Nephron progenitor cell (in vitro differentiated cells): Measurements from ENCODE around the gene APEX1.

Experiments
- DNase-seq: peaks from one replicate; pipeline ENCODE4 v3.0.0; 2021
- H3K27ac Mint-ChIP-seq: 2 replicates; pipeline ENCODE4 v1.8.0; 2021; ENCODE audit warnings: mild to moderate bottlenecking, moderate library complexity, mixed read lengths
- H3K27me3 Mint-ChIP-seq: 2 replicates; pipeline ENCODE4 v1.8.0; 2021; ENCODE audit warnings: mild to moderate bottlenecking, low read depth, mixed read lengths; ENCODE audit not compliant: poor library complexity
- H3K36me3 Mint-ChIP-seq: 2 replicates; pipeline ENCODE4 v1.8.0; 2021; ENCODE audit warnings: low read depth, mixed read lengths
- H3K4me1 Mint-ChIP-seq: 2 replicates; pipeline ENCODE4 v1.8.0; 2021; ENCODE audit warnings: mixed read lengths
- H3K4me3 Mint-ChIP-seq: 2 replicates; pipeline ENCODE4 v1.8.0; 2021; ENCODE audit warnings: mild to moderate bottlenecking, moderate library complexity, mixed read lengths
- H3K9me3 Mint-ChIP-seq: 2 replicates; pipeline ENCODE4 v1.8.0; 2021; ENCODE audit warnings: mild to moderate bottlenecking, moderate library complexity, mixed read lengths
- CTCF ChIP-seq: fragments of 200-600 bp; sonication (generic); IDR thresholded peaks from 2 replicates; pipeline ENCODE4 v1.5.0; 2021; ENCODE audit warnings: antibody characterized with exemption

Gene APEX1

GRCh38 chr14:20456971-20457370, 1.9 kb downstream of the APEX1 start:
- no peaks in the 10 kb centered on the region for H3K27me3 Mint-ChIP-seq
- no peak overlapping the region for H3K4me3 Mint-ChIP-seq
- H3K27ac Mint-ChIP-seq: no peak overlapping the region
- no peaks in the 10 kb centered on the region for H3K9me3 Mint-ChIP-seq
- no peak for DNase-seq
- no peak for TF ChIP-seq CTCF
- peaks cover 25% of the 10 kb centered on the region for H3K36me3 Mint-ChIP-seq
- peaks cover 31% of the 10 kb centered on the region for H3K4me1 Mint-ChIP-seq

- TF ChIP-seq CTCF: no peak
- Mint-ChIP-seq H3K27me3 (no peaks in the 10 kb centered on the region), H3K36me3 (peaks cover 15% of the 10 kb centered on the region), H3K4me1 (peaks cover 32% of the 10 kb centered on the region), H3K9me3 (no peaks in the 10 kb centered on the region), H3K27ac (no peak overlapping the region), H3K4me3 (no peak overlapping the region)
- no peak for DNase-seq
Observed at GRCh38 chr14:20458031-20458789, 3.2 kb downstream of the APEX1 start.

GRCh38 chr14:20460458-20461224, 5.6 kb downstream of the APEX1 start:
- H3K4me1 Mint-ChIP-seq: peaks cover 32% of the 10 kb centered on the region
- no peaks in the 10 kb centered on the region for H3K27me3 Mint-ChIP-seq
- H3K9me3 Mint-ChIP-seq: no peaks in the 10 kb centered on the region
- DNase-seq: no peak
- peaks cover 15% of the 10 kb centered on the region for H3K36me3 Mint-ChIP-seq
- peak overlapping the region; percentile 49 for H3K27ac Mint-ChIP-seq
- peak overlapping the region; percentile 88 for H3K4me3 Mint-ChIP-seq
- no peak for TF ChIP-seq CTCF

- no peaks in the 10 kb centered on the region for H3K9me3 Mint-ChIP-seq
- peaks cover 32% of the 10 kb centered on the region for H3K4me1 Mint-ChIP-seq
- H3K36me3 Mint-ChIP-seq: peaks cover 15% of the 10 kb centered on the region
- peaks cover 2% of the 10 kb centered on the region for H3K27me3 Mint-ChIP-seq
- H3K27ac Mint-ChIP-seq: peak within 1 kb of the TSS; percentile 89
- no peak for TF ChIP-seq CTCF
- DNase-seq: peak; percentile 99
- H3K4me3 Mint-ChIP-seq: peak within 1 kb of the TSS; percentile 88
Observed at GRCh38 chr14:20461225-20462141, 6.5 kb downstream of the APEX1 start, which contains the start of gene PIP4P1. Gene PIP4P1 (minus strand): TSS chr14:20461434. CDS start chr14:20461325, 109 bp downstream.

GRCh38 chr14:20468764-20469241, 13.8 kb downstream of the APEX1 start:
- Mint-ChIP-seq H3K27ac (peak overlapping the region; percentile 97), H3K27me3 (peaks cover 2% of the 10 kb centered on the region), H3K9me3 (no peaks in the 10 kb centered on the region), H3K36me3 (peaks cover 22% of the 10 kb centered on the region), H3K4me1 (peaks cover 34% of the 10 kb centered on the region), H3K4me3 (peak overlapping the region; percentile 96)
- peak; percentile 30 for DNase-seq
- TF ChIP-seq CTCF: no peak
